ENCODE measurements around the gene TPM4.

Gene TPM4

DNA sequence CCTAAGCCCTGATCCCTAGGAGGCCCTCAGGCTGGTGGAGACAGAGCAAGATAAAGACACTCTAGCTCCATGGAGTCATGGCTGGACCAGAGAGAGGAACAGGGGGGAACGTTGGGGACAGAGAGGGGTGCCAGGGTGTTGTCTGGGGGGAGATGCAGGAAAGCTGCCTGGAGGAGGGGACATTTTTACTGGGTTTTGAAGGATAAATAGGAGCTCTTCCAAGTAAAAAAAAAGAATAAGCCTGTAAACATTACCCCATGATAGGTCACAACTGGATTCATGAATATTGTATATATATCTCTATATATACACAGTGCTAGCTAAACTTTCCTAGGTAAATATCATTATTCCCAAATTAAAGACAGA lies 67.9 kb downstream of the TPM4 start:
- TF ChIP-seq, protein P1, sequence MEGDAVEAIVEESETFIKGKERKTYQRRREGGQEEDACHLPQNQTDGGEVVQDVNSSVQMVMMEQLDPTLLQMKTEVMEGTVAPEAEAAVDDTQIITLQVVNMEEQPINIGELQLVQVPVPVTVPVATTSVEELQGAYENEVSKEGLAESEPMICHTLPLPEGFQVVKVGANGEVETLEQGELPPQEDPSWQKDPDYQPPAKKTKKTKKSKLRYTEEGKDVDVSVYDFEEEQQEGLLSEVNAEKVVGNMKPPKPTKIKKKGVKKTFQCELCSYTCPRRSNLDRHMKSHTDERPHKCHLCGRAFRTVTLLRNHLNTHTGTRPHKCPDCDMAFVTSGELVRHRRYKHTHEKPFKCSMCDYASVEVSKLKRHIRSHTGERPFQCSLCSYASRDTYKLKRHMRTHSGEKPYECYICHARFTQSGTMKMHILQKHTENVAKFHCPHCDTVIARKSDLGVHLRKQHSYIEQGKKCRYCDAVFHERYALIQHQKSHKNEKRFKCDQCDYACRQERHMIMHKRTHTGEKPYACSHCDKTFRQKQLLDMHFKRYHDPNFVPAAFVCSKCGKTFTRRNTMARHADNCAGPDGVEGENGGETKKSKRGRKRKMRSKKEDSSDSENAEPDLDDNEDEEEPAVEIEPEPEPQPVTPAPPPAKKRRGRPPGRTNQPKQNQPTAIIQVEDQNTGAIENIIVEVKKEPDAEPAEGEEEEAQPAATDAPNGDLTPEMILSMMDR (IDR thresholded peaks at IDR 0.05; ENCODE audit: extremely low read depth, missing control alignments): no peak
- no peak for DNase-seq (ENCODE audit: low spot score)

DNA sequence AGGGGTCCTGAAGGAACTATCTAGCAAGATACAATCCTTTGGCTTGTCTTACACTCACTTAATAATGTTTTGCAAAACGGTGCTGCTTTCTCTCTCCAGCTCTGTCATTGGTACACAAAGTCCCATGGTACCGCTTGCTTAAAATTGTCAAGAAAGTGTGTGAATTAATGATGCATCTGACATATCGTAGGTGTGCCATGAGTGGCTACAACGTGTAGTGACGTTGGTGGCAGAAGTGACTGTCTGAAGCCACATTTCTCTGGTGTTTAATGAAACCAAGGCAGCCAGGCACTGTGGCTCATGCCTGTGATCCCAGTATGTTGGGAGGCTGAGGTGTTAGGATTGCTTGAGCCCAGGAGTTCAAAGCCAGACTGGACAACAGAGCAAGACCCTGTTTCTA lies 69.8 kb downstream of the TPM4 start:
- no peak for DNase-seq (ENCODE audit: low spot score)
- TF ChIP-seq, protein P1 (IDR thresholded peaks at IDR 0.05; ENCODE audit: extremely low read depth, missing control alignments): no peak

DNA sequence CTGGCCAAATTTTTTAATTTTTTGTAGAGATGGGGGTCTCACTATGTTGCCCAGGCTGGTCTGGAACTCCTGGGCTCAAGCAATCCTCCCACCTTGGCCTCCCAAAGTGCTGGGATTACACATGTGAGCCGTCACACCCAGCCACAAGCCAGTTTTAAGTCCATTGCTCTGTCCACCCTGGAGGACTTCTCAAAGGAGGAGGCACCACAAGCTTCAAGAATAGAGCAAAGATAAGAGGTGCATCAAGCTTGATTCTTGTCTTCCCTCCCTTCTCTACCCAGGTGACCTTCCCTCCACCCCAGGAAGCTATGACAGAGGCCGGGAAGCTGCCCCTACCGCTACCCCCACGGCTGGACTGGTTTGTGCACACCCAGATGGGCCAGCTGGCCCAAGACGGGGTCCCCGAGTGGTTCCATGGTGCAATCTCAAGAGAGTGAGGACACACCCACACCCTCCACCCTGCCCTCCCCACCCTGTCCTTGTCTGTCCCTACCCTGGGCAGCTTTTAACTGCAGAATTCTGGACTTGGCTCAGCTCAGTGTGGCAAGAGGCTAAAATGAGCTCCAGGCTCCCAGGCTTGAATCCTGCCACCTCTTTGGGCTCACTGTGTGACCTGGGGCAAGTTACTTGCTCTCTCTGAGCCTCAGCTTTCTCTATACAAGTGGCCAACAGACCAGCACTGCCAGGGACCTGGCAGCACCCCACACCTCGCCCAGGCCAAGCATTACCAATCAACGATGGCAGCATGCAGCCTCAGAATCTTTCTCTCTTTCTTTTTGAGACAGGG lies 72.3 kb downstream of the TPM4 start:
- DNase-seq (ENCODE audit: low spot score): no peak
- TF ChIP-seq, protein P1 (IDR thresholded peaks at IDR 0.05; ENCODE audit: extremely low read depth, missing control alignments): no peak
